OCI-LY3 (cell line): ENCODE measurements around the gene CERS6.

Experiments
- H2AFZ ChIP-seq: fragments of 200-600, 300-600 bp; shearing (Covaris generic); 2 replicates; pipeline ENCODE4 v1.6.0; 2014; ENCODE audit warnings: antibody characterized with exemption, low read depth, low read length
- H3K27ac ChIP-seq: fragments of 200-600, 300-600 bp; sonication (generic); 2 replicates; pipeline ENCODE4 v1.5.1; 2014; ENCODE audit warnings: mild to moderate bottlenecking, low read length, moderate library complexity, mixed read lengths
- H3K27me3 ChIP-seq: fragments of 200-600, 300-600 bp; sonication (generic); 2 replicates; pipeline ENCODE4 v1.6.1; 2014; ENCODE audit warnings: low read depth, low read length, mixed read lengths
- H3K36me3 ChIP-seq: fragments of 200-600, 300-600 bp; sonication (generic); replicated peaks from 2 replicates; pipeline ENCODE3; 2014; ENCODE audit warnings: low read depth, low read length, mixed read lengths
- H3K4me1 ChIP-seq: fragments of 300-600, 200-600 bp; sonication (generic); 2 replicates; pipeline ENCODE4 v1.6.1; 2014; ENCODE audit warnings: low read length, mixed read lengths
- H3K4me2 ChIP-seq: fragments of 200-600, 300-600 bp; sonication (generic); 2 replicates; pipeline ENCODE4 v1.6.1; 2014; ENCODE audit warnings: low read length, mixed read lengths
- H3K4me3 ChIP-seq: fragments of 300-600, 200-600 bp; sonication (generic); 2 replicates; pipeline ENCODE4 v1.5.1; 2014; ENCODE audit warnings: antibody characterized with exemption, mild to moderate bottlenecking, low read length, moderate library complexity
- H3K79me2 ChIP-seq: fragments of 300-600, 200-600 bp; shearing (Covaris generic); 2 replicates; pipeline ENCODE4 v1.6.1; 2014; ENCODE audit warnings: mild to moderate bottlenecking, low read length, mixed read lengths
- H3K9ac ChIP-seq: fragments of 300-600, 200-600 bp; shearing (Covaris generic); 2 replicates; pipeline ENCODE4 v1.6.0; 2014; ENCODE audit warnings: mild to moderate bottlenecking, low read length, moderate library complexity
- H3K9me3 ChIP-seq: fragments of 200-600, 300-600 bp; shearing (Covaris generic); 2 replicates; pipeline ENCODE4 v1.6.1; 2014; ENCODE audit warnings: low read length, mixed read lengths; ENCODE audit not compliant: insufficient read depth
- H4K20me1 ChIP-seq: fragments of 200-600, 300-600 bp; sonication (generic); 2 replicates; pipeline ENCODE4 v1.6.1; 2016; ENCODE audit warnings: low read length, mixed read lengths; ENCODE audit not compliant: insufficient read depth
- CTCF ChIP-seq: fragments of 200-600, 300-600 bp; sonication (generic); IDR thresholded peaks from 2 replicates; pipeline ENCODE4 v1.5.1; 2014; ENCODE audit warnings: antibody characterized with exemption, low read length, low read depth
- EZH2phosphoT487 ChIP-seq: fragments of 200-600 bp; shearing (Covaris generic); IDR thresholded peaks from 2 replicates; pipeline ENCODE4 v1.6.1; 2018; ENCODE audit warnings: antibody characterized with exemption, mixed run types, low read depth

CERS6 gene

GRCh38 chr2:168722592-168722991 lies 266.5 kb downstream of the CERS6 start:
- H4K20me1 ChIP-seq = no peaks in the 10 kb centered on the region

GRCh38 chr2:168723275-168723899 lies 267.3 kb downstream of the CERS6 start:
- no peaks in the 10 kb centered on the region for H3K27me3 ChIP-seq
- no peaks in the 10 kb centered on the region for H3K36me3 ChIP-seq
- TF ChIP-seq EZH2phosphoT487 (no peak), CTCF (no peak)
- no peak overlapping the region for H2AFZ ChIP-seq
- H3K9me3 ChIP-seq = no peaks in the 10 kb centered on the region
- peaks cover 20% of the 10 kb centered on the region for H3K4me1 ChIP-seq
- H3K4me2 ChIP-seq = no peak overlapping the region
- no peak overlapping the region for H3K9ac ChIP-seq
- H3K27ac ChIP-seq = no peak overlapping the region
- H4K20me1 ChIP-seq = no peaks in the 10 kb centered on the region
- no peak overlapping the region for H3K4me3 ChIP-seq
- H3K79me2 ChIP-seq = no peaks in the 10 kb centered on the region

More at GRCh38 chr2:168722592-168722991, 266.5 kb downstream of the CERS6 start:
- H3K79me2 ChIP-seq = no peaks in the 10 kb centered on the region
- no peak overlapping the region for H3K4me3 ChIP-seq
- H3K4me1 ChIP-seq = peaks cover 20% of the 10 kb centered on the region
- no peak overlapping the region for H3K4me2 ChIP-seq
- H3K27me3 ChIP-seq = no peaks in the 10 kb centered on the region
- H2AFZ ChIP-seq = no peak overlapping the region
- H3K9ac ChIP-seq = no peak overlapping the region
- no peaks in the 10 kb centered on the region for H3K9me3 ChIP-seq
- TF ChIP-seq EZH2phosphoT487 (no peak), CTCF (no peak)
- H3K36me3 ChIP-seq = no peaks in the 10 kb centered on the region
- H3K27ac ChIP-seq = no peak overlapping the region

- no peaks in the 10 kb centered on the region for H3K79me2 ChIP-seq
- no peak for TF ChIP-seq CTCF
- no peak for TF ChIP-seq EZH2phosphoT487
- no peaks in the 10 kb centered on the region for H3K36me3 ChIP-seq
- H3K9ac ChIP-seq = no peak overlapping the region
- no peaks in the 10 kb centered on the region for H4K20me1 ChIP-seq
- no peak overlapping the region for H3K4me2 ChIP-seq
- peaks cover 20% of the 10 kb centered on the region for H3K4me1 ChIP-seq
- no peak overlapping the region for H2AFZ ChIP-seq
- H3K27me3 ChIP-seq = no peaks in the 10 kb centered on the region
- no peak overlapping the region for H3K27ac ChIP-seq
- H3K4me3 ChIP-seq = no peak overlapping the region
- no peaks in the 10 kb centered on the region for H3K9me3 ChIP-seq
Measured at GRCh38 chr2:168726375-168726774, 270.3 kb downstream of the CERS6 start.

GRCh38 chr2:168727904-168728470 lies 271.9 kb downstream of the CERS6 start:
- Histone ChIP-seq H3K79me2 (no peaks in the 10 kb centered on the region), H2AFZ (no peak overlapping the region), H3K4me1 (peaks cover 9% of the 10 kb centered on the region), H3K9me3 (no peaks in the 10 kb centered on the region), H3K4me3 (no peak overlapping the region), H3K27ac (no peak overlapping the region), H3K4me2 (no peak overlapping the region), H3K36me3 (no peaks in the 10 kb centered on the region), H4K20me1 (no peaks in the 10 kb centered on the region), H3K27me3 (no peaks in the 10 kb centered on the region), H3K9ac (no peak overlapping the region)
- TF ChIP-seq EZH2phosphoT487 (no peak), CTCF (no peak)
